ENCODE results near the gene RTP3. TPM values are rescaled to one million over a fixed set of nuclear protein-coding genes. Genes with fewer than 3 reads are reported as not detected.

RTP3 gene
- total RNA-seq (2021; ENCODE audit: unreplicated experiment) (not detected), Bru-seq, nascent RNA (not detected), BruChase-seq, experiment 1, labeled RNA remaining after a 2-hour chase (not detected), BruChase-seq, experiment 2, labeled RNA remaining after a 6-hour chase (not detected)
- not detected for polyA plus RNA-seq (2012; ENCODE audit: insufficient read length)
- long read RNA-seq: 0 reads

GRCh38 chr3:46497556-46498265, at the start of gene RTP3:
Gene RTP3 (plus strand): TSS chr3:46497976. CDS start chr3:46498063, 87 bp downstream.
- DNase-seq (ENCODE audit: low read depth, low spot score): no peak
- no peaks in the 10 kb centered on the region for H3K36me3 ChIP-seq (ENCODE audit: control insufficient read depth, insufficient read depth, low read length)
- no peak within 1 kb of the TSS for H3K27ac ChIP-seq (ENCODE audit: low read length)
- ChIA-PET CTCF (no interaction called here), POLR2A (no interaction called here)
- H3K4me1 ChIP-seq (ENCODE audit: control insufficient read depth, insufficient read depth, low read length): no peaks in the 10 kb centered on the region
- no peak for ATAC-seq
- H3K4me3 ChIP-seq (ENCODE audit: low read depth in 2 of 2, low read length in 2 of 2): no peak within 1 kb of the TSS
- in situ Hi-C loops (cut with HindIII; ENCODE audit: low pct_unique_long_range_greater_than_20kb, low sequenced_read_pairs): no loop called here
- TF ChIP-seq CTCF (IDR thresholded peaks at IDR 0.05) (no peak), SIN3A (IDR thresholded peaks at IDR 0.05; ENCODE audit: borderline replicate concordance, insufficient read depth, low read depth, low read length) (no peak), POLR2AphosphoS5 (IDR thresholded peaks at IDR 0.05; ENCODE audit: low read depth, low read length) (no peak)
- BruUV-seq (replicated peaks): no TSS peak
- intact Hi-C loops (cut with micrococcal nuclease; ENCODE audit: unreplicated experiment): no loop called here
- H3K27me3 ChIP-seq (ENCODE audit: control insufficient read depth, insufficient read depth, low read length): no peaks in the 10 kb centered on the region; the same call in 1 of the 2 replicates
- no peaks in the 10 kb centered on the region for H3K9me3 ChIP-seq (ENCODE audit: control insufficient read depth, insufficient read depth, low read depth, low read length)

- TF ChIP-seq REST (IDR thresholded peaks at IDR 0.05; ENCODE audit: insufficient read depth in 1 of 2, low read depth in 2 of 2, low read length in 1 of 2) (no peak), SIN3A (IDR thresholded peaks at IDR 0.05; ENCODE audit: borderline replicate concordance, insufficient read depth, low read depth, low read length) (no peak), POLR2AphosphoS5 (IDR thresholded peaks at IDR 0.05; ENCODE audit: low read depth, low read length) (no peak), TCF7L2 (IDR thresholded peaks at IDR 0.05; ENCODE audit: low read depth, low read length) (no peak), CTCF (IDR thresholded peaks at IDR 0.05) (no peak)
- ATAC-seq: no peak
- DNase-seq (ENCODE audit: low read depth, low spot score): no peak
- H3K4me3 ChIP-seq (ENCODE audit: low read depth in 2 of 2, low read length in 2 of 2): no peak overlapping the region
- ChIA-PET POLR2A (no interaction called here), CTCF (no interaction called here)
- H3K27ac ChIP-seq (ENCODE audit: low read length): no peak overlapping the region
- BruUV-seq (replicated peaks): no TSS peak
- intact Hi-C loops (cut with micrococcal nuclease; ENCODE audit: unreplicated experiment): no loop called here
- H3K27me3 ChIP-seq (ENCODE audit: control insufficient read depth, insufficient read depth, low read length): no peaks in the 10 kb centered on the region
- in situ Hi-C loops (cut with HindIII; ENCODE audit: low pct_unique_long_range_greater_than_20kb, low sequenced_read_pairs): no loop called here
- no peaks in the 10 kb centered on the region for H3K36me3 ChIP-seq (ENCODE audit: control insufficient read depth, insufficient read depth, low read length)
- H3K9me3 ChIP-seq (ENCODE audit: control insufficient read depth, insufficient read depth, low read depth, low read length): no peaks in the 10 kb centered on the region
- no peaks in the 10 kb centered on the region for H3K4me1 ChIP-seq (ENCODE audit: control insufficient read depth, insufficient read depth, low read length)
Measured at GRCh38 chr3:46448721-46449120, 49.1 kb upstream of the RTP3 start.

Data from Panc1 (cell line).